Stimulated activated CD4-positive, alpha-beta T cell treated with anti-CD3 and anti-CD28 coated beads, TNF-alpha, amount 100 ng/mL, for 24 hours (primary cell): Measurements from ENCODE around the gene SGSH.
A peak's percentile ranks its signal among the peaks of the same experiment; 100 is the strongest.
"Not testable (repeated sequence)": the region's sequence is repeated elsewhere in the genome, so short reads cannot be mapped to it uniquely, and the experiment has no call there.

Experiments used
- DNase-seq, 3 experiments: peaks; one replicate each; pipeline ENCODE4 v3.0.0-alpha.2; 2020; ENCODE audit warnings: low read depth in 3 of 3

SGSH gene

GRCh38 chr17:80220054-80220735 lies at the start of gene SGSH, which contains the start of gene SLC26A11:
Gene SGSH, minus strand, starts transcription at chr17:80220333. Its CDS starts 20 bp downstream, at chr17:80220313.
Gene SLC26A11, plus strand, starts transcription at chr17:80220427. Its CDS starts 1,134 bp downstream, at chr17:80221561.
- peak; percentile 42 to 74 (median 51) for DNase-seq

GRCh38 chr17:80269405-80269807 lies 49.3 kb upstream of the SGSH start:
- DNase-seq: no peak

GRCh38 chr17:80268427-80268826 lies 48.3 kb upstream of the SGSH start:
- DNase-seq: no peak

GRCh38 chr17:80267391-80267790 lies 47.3 kb upstream of the SGSH start:
- DNase-seq: no peak

GRCh38 chr17:80265205-80266068 lies 45.3 kb upstream of the SGSH start:
- peak; percentile 36 to 69 (median 58) for DNase-seq

- peak in 1 of 3 experiments; percentile 63 for DNase-seq
Measured at GRCh38 chr17:80264205-80265075, 44.3 kb upstream of the SGSH start.

- peak; percentile 72 to 87 (median 85) for DNase-seq
Measured at GRCh38 chr17:80263253-80264204, 43.4 kb upstream of the SGSH start.

GRCh38 chr17:80262775-80263244 lies 42.7 kb upstream of the SGSH start:
- no peak for DNase-seq

GRCh38 chr17:80262291-80262690 lies 42.2 kb upstream of the SGSH start:
- DNase-seq: no peak

- no peak for DNase-seq
Measured at GRCh38 chr17:80261895-80262279, 41.8 kb upstream of the SGSH start.

- DNase-seq: peak in 1 of 3 experiments; percentile 56
Measured at GRCh38 chr17:80261159-80261894, 41.2 kb upstream of the SGSH start.

- DNase-seq: peak in 1 of 3 experiments; percentile 40
Measured at GRCh38 chr17:80260791-80261158, 40.6 kb upstream of the SGSH start, which contains the start of gene RNF213. Gene RNF213, plus strand, starts transcription at chr17:80260852. Its CDS starts 2,830 bp downstream, at chr17:80263682.

GRCh38 chr17:80260069-80260535 lies 40.0 kb upstream of the SGSH start:
- peak; percentile 53 to 71 (median 59) for DNase-seq

GRCh38 chr17:80259457-80260068 lies 39.4 kb upstream of the SGSH start:
- DNase-seq: no peak

- DNase-seq: not testable (repeated sequence)
Measured at GRCh38 chr17:80258296-80258695, 38.2 kb upstream of the SGSH start.

GRCh38 chr17:80257716-80258213 lies 37.6 kb upstream of the SGSH start:
- no peak for DNase-seq

- DNase-seq: no peak
Measured at GRCh38 chr17:80256034-80256350, 35.9 kb upstream of the SGSH start.

GRCh38 chr17:80254396-80255251 lies 34.5 kb upstream of the SGSH start:
- peak; percentile 41 to 70 (median 59) for DNase-seq
